Effector memory CD8-positive, alpha-beta T cell (primary cell): ENCODE data around the gene IRAK1.
"Not testable (repeated sequence)": the region's sequence is repeated elsewhere in the genome, so short reads cannot be mapped to it uniquely, and the experiment has no call there.

Source experiments
- ATAC-seq: fragments of 150-1000 bp; cut with Tn5 transposase; replicated peaks from 2 replicates; pipeline ENCODE4 v1.10.0; 2021; ENCODE audit warnings: mild to moderate bottlenecking, moderate library complexity
- DNase-seq, 3 experiments: peaks; one replicate each; pipeline ENCODE4 v3.0.0; 2021
- H3K27ac Mint-ChIP-seq, 2 donors: one replicate each; pipeline ENCODE4 v1.8.0; 2022; ENCODE audit warnings: mild to moderate bottlenecking in 2 of 2, mixed read lengths in 2 of 2, moderate library complexity in 2 of 2
- H3K27me3 Mint-ChIP-seq, 2 donors: one replicate each; pipeline ENCODE4 v1.8.0; 2022; ENCODE audit warnings: mixed read lengths in 2 of 2
- H3K36me3 Mint-ChIP-seq: one replicate; pipeline ENCODE4 v1.8.0; 2022; ENCODE audit warnings: mild to moderate bottlenecking, moderate library complexity, mixed read lengths; ENCODE audit not compliant: insufficient read depth
- H3K4me1 Mint-ChIP-seq, 2 donors: one replicate each; pipeline ENCODE4 v1.8.0; 2022; ENCODE audit warnings: low read depth in 2 of 2, mixed read lengths in 2 of 2
- H3K4me3 Mint-ChIP-seq, 2 donors: one replicate each; pipeline ENCODE4 v1.8.0; 2022; ENCODE audit warnings: mild to moderate bottlenecking in 2 of 2, mixed read lengths in 2 of 2, moderate library complexity in 2 of 2
- H3K9me3 Mint-ChIP-seq, 2 donors: one replicate each; pipeline ENCODE4 v1.8.0; 2022; ENCODE audit warnings: mixed read lengths in 2 of 2

Gene IRAK1

GRCh38 chrX:154012336-154012991, 7.2 kb downstream of the IRAK1 start:
- no peak overlapping the region for H3K4me3 Mint-ChIP-seq
- DNase-seq (no peak), ATAC-seq (no peak)
- no peaks in the 10 kb centered on the region for H3K27me3 Mint-ChIP-seq
- H3K9me3 Mint-ChIP-seq, result no peaks in the 10 kb centered on the region
- peaks cover 56% of the 10 kb centered on the region for H3K36me3 Mint-ChIP-seq
- H3K4me1 Mint-ChIP-seq, result peaks cover 12 to 14% of the 10 kb centered on the region in 2 donors
- H3K27ac Mint-ChIP-seq, result peak overlapping the region in 1 of 2 donors; percentile 67

- peaks cover 12 to 14% of the 10 kb centered on the region in 2 donors for H3K4me1 Mint-ChIP-seq
- H3K27me3 Mint-ChIP-seq, result no peaks in the 10 kb centered on the region
- ATAC-seq (no peak), DNase-seq (no peak)
- H3K4me3 Mint-ChIP-seq, result no peak overlapping the region
- no peaks in the 10 kb centered on the region for H3K9me3 Mint-ChIP-seq
- H3K27ac Mint-ChIP-seq, result peak overlapping the region in 1 of 2 donors; percentile 38
- peaks cover 50% of the 10 kb centered on the region for H3K36me3 Mint-ChIP-seq
These were observed 8.0 kb downstream of the IRAK1 start for GRCh38 chrX:154011376-154012335.

GRCh38 chrX:154010330-154011087, 9.2 kb downstream of the IRAK1 start:
- Mint-ChIP-seq H3K4me1 (peaks cover 9 to 12% of the 10 kb centered on the region in 2 donors), H3K36me3 (peaks cover 43% of the 10 kb centered on the region), H3K4me3 (no peak overlapping the region), H3K27ac (no peak overlapping the region), H3K9me3 (no peaks in the 10 kb centered on the region), H3K27me3 (no peaks in the 10 kb centered on the region)
- DNase-seq (no peak), ATAC-seq (no peak)

GRCh38 chrX:154008521-154008920, 11.2 kb downstream of the IRAK1 start:
- no peaks in the 10 kb centered on the region for H3K9me3 Mint-ChIP-seq
- no peak for DNase-seq
- no peak overlapping the region for H3K4me3 Mint-ChIP-seq
- H3K27me3 Mint-ChIP-seq, result no peaks in the 10 kb centered on the region
- H3K36me3 Mint-ChIP-seq, result peaks cover 30% of the 10 kb centered on the region
- H3K27ac Mint-ChIP-seq, result peak overlapping the region in 1 of 2 donors; percentile 23
- ATAC-seq, result no peak
- H3K4me1 Mint-ChIP-seq, result peaks cover 3 to 4% of the 10 kb centered on the region in 2 donors

DNA sequence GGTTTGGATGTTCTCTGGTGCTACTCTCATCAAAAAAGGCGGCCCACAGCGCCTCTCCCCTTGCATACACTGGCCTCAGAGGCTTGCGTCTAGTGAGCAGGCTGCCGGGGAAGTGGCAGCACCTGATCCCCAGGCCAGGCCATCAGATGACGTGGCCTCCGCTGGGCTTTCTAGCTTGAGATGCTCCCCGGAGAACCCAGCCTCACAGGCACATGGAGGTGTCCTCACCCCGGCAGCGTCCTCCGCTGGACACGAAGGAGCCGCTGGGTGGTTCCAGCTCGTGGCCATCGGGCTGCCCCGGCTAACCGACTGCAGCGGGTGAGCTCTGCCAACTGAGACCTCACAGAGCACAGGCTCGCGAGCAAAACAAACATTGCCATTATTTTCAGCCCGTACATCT, 12.8 kb downstream of the IRAK1 start:
- no peak for ATAC-seq
- Mint-ChIP-seq H3K9me3 (no peaks in the 10 kb centered on the region), H3K4me3 (no peak overlapping the region), H3K36me3 (peaks cover 25% of the 10 kb centered on the region), H3K27ac (no peak overlapping the region), H3K4me1 (peaks cover 13 to 14% of the 10 kb centered on the region in 2 donors), H3K27me3 (no peaks in the 10 kb centered on the region)
- no peak for DNase-seq

- Mint-ChIP-seq H3K4me1 (peaks cover 14 to 18% of the 10 kb centered on the region in 2 donors), H3K27ac (peak overlapping the region in 1 of 2 donors; percentile 66), H3K9me3 (no peaks in the 10 kb centered on the region), H3K36me3 (peaks cover 16% of the 10 kb centered on the region), H3K4me3 (no peak overlapping the region), H3K27me3 (no peaks in the 10 kb centered on the region)
- ATAC-seq, result no peak
- no peak for DNase-seq
These were observed 15.4 kb downstream of the IRAK1 start for GRCh38 chrX:154004315-154004714.

DNA sequence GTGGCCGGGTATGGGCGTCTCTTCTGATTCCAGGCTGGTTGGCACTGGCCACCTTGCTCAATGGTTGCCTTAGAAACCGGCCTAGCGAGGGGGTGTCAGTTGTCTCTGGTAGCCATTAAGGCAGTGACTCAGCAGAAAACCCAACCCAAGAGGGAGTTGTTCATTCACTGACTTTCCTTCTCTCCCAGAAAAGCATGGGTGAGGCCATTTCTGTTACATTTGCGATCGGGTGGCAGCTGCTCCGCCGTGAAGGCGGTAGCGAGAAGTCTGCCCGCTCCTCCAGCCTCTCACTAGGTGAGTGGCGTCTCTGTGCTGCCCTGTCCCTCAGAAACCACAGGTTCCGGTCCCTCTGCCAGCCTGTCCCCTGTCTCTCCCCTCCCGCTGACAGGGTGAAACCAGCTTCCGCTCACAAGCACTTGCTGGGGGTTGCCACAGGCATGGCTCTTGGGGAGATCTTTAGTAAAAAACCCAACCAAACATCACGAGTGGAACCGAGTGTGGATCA, 17.4 kb downstream of the IRAK1 start:
- Mint-ChIP-seq H3K27ac (peak overlapping the region; percentile 59 to 90), H3K4me3 (peak overlapping the region; percentile 77 to 81), H3K9me3 (no peaks in the 10 kb centered on the region), H3K36me3 (peaks cover 2% of the 10 kb centered on the region), H3K4me1 (peaks cover 11 to 18% of the 10 kb centered on the region in 2 donors), H3K27me3 (no peaks in the 10 kb centered on the region)
- DNase-seq (peak; percentile 38 to 51 (median 48)), ATAC-seq (peak; percentile 95)

DNA sequence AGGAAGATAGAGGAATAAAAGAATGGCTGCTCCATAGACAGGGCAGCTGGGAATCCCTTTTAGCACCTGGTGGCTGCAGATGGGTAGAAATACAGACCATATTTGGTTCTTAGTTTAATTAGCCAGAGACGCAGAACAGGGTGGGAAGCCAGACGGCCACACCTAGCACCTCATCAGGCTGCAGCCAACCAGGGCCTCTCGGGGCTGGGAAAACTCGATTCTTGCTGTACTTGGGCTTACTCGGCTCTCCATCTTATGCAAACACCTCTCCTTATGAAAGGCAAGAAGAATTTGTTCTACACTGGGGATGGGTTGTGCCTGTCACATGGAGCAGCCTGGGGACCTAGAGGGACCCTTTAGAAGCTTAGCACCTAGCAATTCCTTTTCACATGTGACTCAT, 19.7 kb downstream of the IRAK1 start:
- H3K4me3 Mint-ChIP-seq, result no peak overlapping the region
- DNase-seq (no peak), ATAC-seq (no peak)
- H3K27ac Mint-ChIP-seq, result no peak overlapping the region
- peaks cover 11 to 18% of the 10 kb centered on the region in 2 donors for H3K4me1 Mint-ChIP-seq
- no peaks in the 10 kb centered on the region for H3K27me3 Mint-ChIP-seq
- peaks cover 2% of the 10 kb centered on the region for H3K36me3 Mint-ChIP-seq
- no peaks in the 10 kb centered on the region for H3K9me3 Mint-ChIP-seq

DNA sequence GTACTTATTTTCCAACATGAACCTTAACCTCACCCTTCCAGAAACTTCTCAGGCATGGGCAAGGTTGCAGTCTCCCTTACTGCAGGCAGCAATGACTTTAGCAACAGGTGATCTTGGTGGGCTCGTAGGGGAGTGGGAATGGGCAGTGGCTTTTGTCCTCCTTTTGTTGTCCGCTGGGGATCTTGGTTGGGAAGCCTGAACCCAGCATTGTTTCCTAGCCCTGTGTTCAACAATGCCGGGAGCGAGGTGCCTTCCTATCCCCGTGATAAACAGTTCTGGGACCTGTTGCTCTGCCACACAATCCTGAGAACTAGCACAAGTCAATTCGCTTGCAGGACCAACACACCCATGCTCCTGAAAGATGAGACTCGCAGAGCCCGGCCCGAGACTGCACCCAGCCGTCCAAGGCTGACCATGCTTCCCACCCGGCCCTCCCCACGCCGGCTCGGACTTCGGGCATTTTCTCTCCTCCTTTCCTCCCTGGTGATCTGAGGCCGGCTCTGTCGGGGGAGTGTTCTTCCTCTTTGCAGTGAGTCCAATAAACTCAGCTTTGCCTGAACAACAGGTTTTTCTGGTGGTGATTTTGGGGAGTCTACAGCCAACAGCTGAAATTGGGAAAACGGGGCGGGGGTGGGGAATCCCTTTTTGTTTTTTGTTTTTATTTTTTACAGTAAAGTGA, 20.2 kb downstream of the IRAK1 start:
- no peak overlapping the region for H3K4me3 Mint-ChIP-seq
- peaks cover 11 to 18% of the 10 kb centered on the region in 2 donors for H3K4me1 Mint-ChIP-seq
- no peak overlapping the region for H3K27ac Mint-ChIP-seq
- no peaks in the 10 kb centered on the region for H3K27me3 Mint-ChIP-seq
- DNase-seq (no peak), ATAC-seq (no peak)
- no peaks in the 10 kb centered on the region for H3K9me3 Mint-ChIP-seq
- H3K36me3 Mint-ChIP-seq, result peaks cover 2% of the 10 kb centered on the region

- H3K27ac Mint-ChIP-seq, result no peak overlapping the region
- no peaks in the 10 kb centered on the region for H3K9me3 Mint-ChIP-seq
- H3K36me3 Mint-ChIP-seq, result no peaks in the 10 kb centered on the region
- H3K27me3 Mint-ChIP-seq, result no peaks in the 10 kb centered on the region
- peaks cover 2 to 4% of the 10 kb centered on the region in 2 donors for H3K4me1 Mint-ChIP-seq
- ATAC-seq, result no peak
- no peak for DNase-seq
- no peak overlapping the region for H3K4me3 Mint-ChIP-seq
These were observed 24.2 kb downstream of the IRAK1 start for GRCh38 chrX:153995504-153995903.

DNA sequence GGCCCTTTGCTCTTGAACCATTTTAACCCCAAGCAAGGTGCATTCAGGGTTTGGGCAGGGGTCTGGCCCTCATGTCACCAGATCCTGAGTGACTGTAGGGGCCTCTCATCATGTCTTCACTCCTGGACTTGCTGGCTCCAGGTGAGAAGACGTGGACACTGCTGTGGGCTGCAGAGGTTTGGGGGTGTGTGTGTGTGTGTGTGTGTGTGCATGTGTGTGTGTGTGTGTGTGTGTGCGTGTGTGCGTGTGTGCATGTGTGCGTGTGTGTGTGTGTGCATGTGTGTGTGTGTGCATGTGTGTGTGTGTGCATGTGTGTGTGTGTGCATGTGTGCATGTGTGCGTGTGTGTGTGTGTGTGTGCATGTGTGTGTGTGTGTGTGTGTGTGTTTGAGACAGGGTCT, 25.3 kb downstream of the IRAK1 start:
- H3K4me1 Mint-ChIP-seq, H3K4me3 Mint-ChIP-seq, H3K9me3 Mint-ChIP-seq, H3K27me3 Mint-ChIP-seq, ATAC-seq, H3K36me3 Mint-ChIP-seq, DNase-seq, H3K27ac Mint-ChIP-seq: not testable (repeated sequence)

- Mint-ChIP-seq H3K4me3 (no peak overlapping the region), H3K4me1 (peaks cover 4 to 9% of the 10 kb centered on the region in 2 donors), H3K9me3 (no peaks in the 10 kb centered on the region), H3K27ac (no peak overlapping the region), H3K27me3 (no peaks in the 10 kb centered on the region), H3K36me3 (no peaks in the 10 kb centered on the region)
- no peak for ATAC-seq
- DNase-seq, result no peak
These were observed 25.7 kb downstream of the IRAK1 start for GRCh38 chrX:153993978-153994377.

DNA sequence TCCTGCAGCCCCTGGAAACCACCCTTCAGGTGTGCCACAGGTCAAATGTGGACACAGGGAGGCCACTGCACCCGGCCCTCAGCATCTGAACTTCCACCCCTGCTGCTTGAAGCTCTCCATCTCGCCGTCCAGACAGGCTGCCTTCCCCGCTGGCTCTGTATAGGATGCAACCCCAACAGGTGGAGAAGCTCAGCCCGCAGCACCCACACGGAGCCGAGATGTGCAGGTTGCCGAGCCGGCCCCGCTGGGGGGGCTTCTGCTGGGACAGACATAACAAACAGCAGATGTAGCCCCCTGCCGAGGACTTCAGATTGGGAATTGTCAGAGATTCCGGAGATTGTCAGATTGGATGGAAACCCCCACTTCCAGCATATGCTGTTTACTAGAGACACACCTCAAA, 26.6 kb downstream of the IRAK1 start:
- DNase-seq (no peak), ATAC-seq (no peak)
- H3K27me3 Mint-ChIP-seq, result no peaks in the 10 kb centered on the region
- H3K4me3 Mint-ChIP-seq, result no peak overlapping the region
- H3K36me3 Mint-ChIP-seq, result no peaks in the 10 kb centered on the region
- H3K27ac Mint-ChIP-seq, result no peak overlapping the region
- H3K4me1 Mint-ChIP-seq, result peaks cover 4 to 9% of the 10 kb centered on the region in 2 donors
- no peaks in the 10 kb centered on the region for H3K9me3 Mint-ChIP-seq
